ENCODE data around the gene PCGF3.

The PCGF3 gene

GRCh38 chr4:705278-706082, at the start of gene PCGF3:
TSS of gene PCGF3 (plus strand) at chr4:705832. CDS start at chr4:733681, 27,849 bp downstream.
- intact Hi-C loops (cut with DNase I), result no loop called here

GRCh38 chr4:656436-657337, 48.9 kb upstream of the PCGF3 start:
- peak in 7 of 42 donors; percentile 13 to 70 (median 44) for DNase-seq
- intact Hi-C loops (cut with DNase I), result no loop called here

More at GRCh38 chr4:705278-706082, at the start of gene PCGF3:
- DNase-seq, result peak; percentile 82 to 97 (median 95)

GRCh38 chr4:657338-657833, 48.2 kb upstream of the PCGF3 start:
- DNase-seq, result peak in 1 of 42 donors; percentile 24
- intact Hi-C loops (cut with DNase I), result no loop called here

GRCh38 chr4:657834-658667, 47.6 kb upstream of the PCGF3 start:
- intact Hi-C loops (cut with DNase I), result no loop called here

GRCh38 chr4:658681-659667, 46.7 kb upstream of the PCGF3 start:
- intact Hi-C loops (cut with DNase I), result no loop called here
- peak in 4 of 42 donors; percentile 1 to 24 (median 4) for DNase-seq

More at GRCh38 chr4:657834-658667, 47.6 kb upstream of the PCGF3 start:
- DNase-seq, result peak in 3 of 42 donors; percentile 1 to 28 (median 5)

- peak in 1 of 42 donors; percentile 12 for DNase-seq
These were observed 45.8 kb upstream of the PCGF3 start for GRCh38 chr4:659851-660250.

GRCh38 chr4:660401-660800, 45.2 kb upstream of the PCGF3 start:
- intact Hi-C loops (cut with DNase I), result no loop called here
- DNase-seq, result peak in 2 of 42 donors; percentile 2 to 17

More at GRCh38 chr4:659851-660250, 45.8 kb upstream of the PCGF3 start:
- intact Hi-C loops (cut with DNase I), result no loop called here

GRCh38 chr4:661231-661630, 44.4 kb upstream of the PCGF3 start:
- DNase-seq, result peak in 3 of 42 donors; percentile 1 to 13 (median 1)

GRCh38 chr4:661881-662761, 43.5 kb upstream of the PCGF3 start:
- DNase-seq, result peak in 5 of 42 donors; percentile 2 to 27 (median 5)

More at GRCh38 chr4:661231-661630, 44.4 kb upstream of the PCGF3 start:
- intact Hi-C loops (cut with DNase I), result no loop called here

GRCh38 chr4:663046-663437, 42.6 kb upstream of the PCGF3 start:
- DNase-seq, result peak in 4 of 42 donors; percentile 2 to 8 (median 4)
- intact Hi-C loops (cut with DNase I), result no loop called here

More at GRCh38 chr4:661881-662761, 43.5 kb upstream of the PCGF3 start:
- intact Hi-C loops (cut with DNase I), result no loop called here

GRCh38 chr4:663438-664428, 41.9 kb upstream of the PCGF3 start:
- intact Hi-C loops (cut with DNase I), result no loop called here
- peak in 35 of 42 donors; percentile 46 to 81 (median 63) for DNase-seq

- intact Hi-C loops (cut with DNase I), result no loop called here
- peak in 1 of 42 donors; percentile 5 for DNase-seq
These were observed 40.9 kb upstream of the PCGF3 start for GRCh38 chr4:664713-665231.

GRCh38 chr4:665381-665750, 40.3 kb upstream of the PCGF3 start:
- intact Hi-C loops (cut with DNase I), result no loop called here
- peak in 1 of 42 donors; percentile 6 for DNase-seq

GRCh38 chr4:665751-666435, 39.7 kb upstream of the PCGF3 start:
- peak in 21 of 42 donors; percentile 3 to 78 (median 56) for DNase-seq
- intact Hi-C loops (cut with DNase I), result no loop called here

Data from head of caudate nucleus (tissue), 42 donors.